ENCODE measurements around the gene ZGRF1.
"Not testable (repeated sequence)": the region's sequence is repeated elsewhere in the genome, so short reads cannot be mapped to it uniquely, and the experiment has no call there.

ZGRF1 gene, protein sequence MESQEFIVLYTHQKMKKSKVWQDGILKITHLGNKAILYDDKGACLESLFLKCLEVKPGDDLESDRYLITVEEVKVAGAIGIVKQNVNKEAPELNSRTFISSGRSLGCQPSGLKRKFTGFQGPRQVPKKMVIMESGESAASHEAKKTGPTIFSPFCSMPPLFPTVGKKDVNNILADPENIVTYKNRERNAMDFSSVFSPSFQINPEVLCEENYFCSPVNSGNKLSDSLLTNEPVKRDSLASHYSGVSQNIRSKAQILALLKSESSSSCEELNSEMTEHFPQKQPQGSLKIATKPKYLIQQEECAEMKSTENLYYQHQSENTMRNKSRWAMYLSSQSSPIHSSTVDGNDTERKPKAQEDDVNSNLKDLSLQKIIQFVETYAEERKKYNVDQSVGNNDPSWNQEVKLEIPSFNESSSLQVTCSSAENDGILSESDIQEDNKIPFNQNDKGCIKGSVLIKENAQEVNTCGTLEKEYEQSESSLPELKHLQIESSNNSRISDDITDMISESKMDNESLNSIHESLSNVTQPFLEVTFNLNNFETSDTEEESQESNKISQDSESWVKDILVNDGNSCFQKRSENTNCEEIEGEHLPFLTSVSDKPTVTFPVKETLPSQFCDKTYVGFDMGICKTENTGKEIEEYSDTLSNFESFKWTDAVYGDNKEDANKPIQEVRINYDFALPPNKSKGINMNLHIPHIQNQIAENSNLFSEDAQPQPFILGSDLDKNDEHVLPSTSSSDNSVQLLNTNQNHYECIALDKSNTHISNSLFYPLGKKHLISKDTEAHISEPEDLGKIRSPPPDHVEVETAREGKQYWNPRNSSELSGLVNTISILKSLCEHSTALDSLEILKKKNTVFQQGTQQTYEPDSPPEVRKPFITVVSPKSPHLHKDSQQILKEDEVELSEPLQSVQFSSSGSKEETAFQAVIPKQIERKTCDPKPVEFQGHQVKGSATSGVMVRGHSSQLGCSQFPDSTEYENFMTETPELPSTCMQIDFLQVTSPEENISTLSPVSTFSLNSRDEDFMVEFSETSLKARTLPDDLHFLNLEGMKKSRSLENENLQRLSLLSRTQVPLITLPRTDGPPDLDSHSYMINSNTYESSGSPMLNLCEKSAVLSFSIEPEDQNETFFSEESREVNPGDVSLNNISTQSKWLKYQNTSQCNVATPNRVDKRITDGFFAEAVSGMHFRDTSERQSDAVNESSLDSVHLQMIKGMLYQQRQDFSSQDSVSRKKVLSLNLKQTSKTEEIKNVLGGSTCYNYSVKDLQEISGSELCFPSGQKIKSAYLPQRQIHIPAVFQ (N-terminal part only)

GRCh38 chr4:112636688-112637551, at the start of gene ZGRF1, which contains the start of gene LARP7:
TSS of gene ZGRF1 (minus strand) at chr4:112636909. CDS start at chr4:112633176, 3,733 bp downstream.
TSS of gene LARP7 (plus strand) at chr4:112637143. CDS start at chr4:112644670, 7,527 bp downstream.
- peak; percentile 99 for DNase-seq

GRCh38 chr4:112680996-112681395, 44.3 kb upstream of the ZGRF1 start:
- no peak for DNase-seq

DNA sequence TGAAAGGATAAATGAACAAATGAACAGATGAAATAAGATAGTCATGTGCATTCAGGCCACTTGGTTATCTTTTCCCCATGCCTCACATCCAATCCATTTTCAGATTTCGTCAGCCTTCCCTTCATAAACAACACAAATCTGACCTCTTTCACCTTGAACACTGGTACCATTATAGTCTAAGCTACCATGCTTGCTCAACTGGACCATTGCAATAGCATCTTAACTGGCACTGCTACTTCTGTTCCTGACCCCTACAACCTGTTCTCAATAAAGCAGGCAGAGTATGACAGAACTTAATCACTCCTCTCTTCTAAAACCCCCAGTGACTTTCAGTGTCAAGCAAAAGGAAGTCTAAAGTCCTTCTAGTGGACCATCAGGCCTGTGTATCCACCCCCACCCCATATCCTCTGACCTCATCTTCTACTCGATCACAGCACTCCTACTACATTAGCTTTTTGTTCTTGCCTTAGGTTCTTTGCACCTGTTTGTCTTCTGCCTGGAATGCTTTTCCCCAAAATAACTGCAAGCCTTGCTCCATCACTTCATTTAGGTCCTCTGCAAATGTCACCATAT, 40.9 kb upstream of the ZGRF1 start:
- DNase-seq, result no peak

DNA sequence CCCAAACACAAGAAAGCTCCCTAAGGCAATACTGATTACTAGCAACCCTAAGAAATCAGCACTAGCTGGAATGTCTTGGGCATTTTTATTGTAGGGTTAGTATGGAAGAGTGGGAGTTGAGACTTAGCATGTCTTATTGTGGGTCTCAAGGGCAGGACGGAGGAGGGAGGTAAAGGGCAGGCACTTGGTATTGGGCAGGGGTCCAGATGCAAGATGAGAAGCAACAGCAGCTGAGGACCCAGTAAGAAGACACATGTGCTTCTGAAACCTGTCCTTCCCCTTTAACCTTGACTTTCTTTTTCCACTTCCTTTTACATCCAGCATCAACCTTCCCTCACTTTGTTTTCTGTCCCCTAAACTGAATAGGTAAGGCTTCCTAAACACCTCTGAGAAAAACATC, 37.7 kb upstream of the ZGRF1 start:
- no peak for DNase-seq

- no peak for DNase-seq
Observed at GRCh38 chr4:112673686-112674085, 37.0 kb upstream of the ZGRF1 start.

- DNase-seq, result no peak
Observed at GRCh38 chr4:112673076-112673475, 36.4 kb upstream of the ZGRF1 start.

GRCh38 chr4:112668131-112668530, 31.4 kb upstream of the ZGRF1 start:
- no peak for DNase-seq

- no peak for DNase-seq
Observed at GRCh38 chr4:112664611-112665010, 27.9 kb upstream of the ZGRF1 start.

DNA sequence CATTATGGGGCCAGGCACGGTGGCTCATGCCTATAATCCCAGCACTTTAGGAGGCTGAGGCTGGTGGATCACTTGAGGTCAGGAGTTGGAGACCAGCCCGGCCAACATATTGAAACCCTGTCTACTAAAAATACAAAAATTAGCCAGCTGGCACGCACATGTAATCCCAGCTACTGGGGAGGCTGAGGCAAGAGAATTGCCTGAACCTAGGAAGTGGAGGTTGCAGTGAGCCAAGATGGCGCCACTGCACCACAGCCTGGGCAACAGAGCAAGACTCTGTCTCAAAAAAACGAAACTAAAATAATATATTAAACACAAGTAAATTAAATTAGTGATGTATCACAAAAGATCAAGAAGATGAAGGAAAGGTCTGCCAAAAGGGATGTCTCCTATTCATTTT, 19.4 kb upstream of the ZGRF1 start:
- not testable (repeated sequence) for DNase-seq

DNA sequence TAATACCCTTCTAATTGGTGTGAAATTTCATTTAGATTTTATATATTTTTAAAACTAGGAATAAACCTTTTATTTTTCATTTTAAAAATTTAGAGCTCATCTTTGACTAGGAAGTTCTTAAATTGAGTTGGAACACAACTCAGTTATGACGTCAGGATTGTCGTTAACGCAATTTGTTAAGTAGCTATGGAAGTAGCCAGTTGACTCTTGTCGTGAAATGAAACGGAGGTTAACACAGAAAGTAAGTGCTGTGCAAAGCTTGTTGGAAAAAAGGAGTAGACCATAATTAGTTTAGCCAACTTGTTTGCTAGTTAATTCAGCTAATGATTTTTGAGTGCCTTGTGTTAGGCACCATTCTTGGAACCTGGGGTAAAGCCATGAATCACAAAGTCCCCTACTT, 18.6 kb upstream of the ZGRF1 start:
- DNase-seq, result no peak

GRCh38 chr4:112652216-112652615, 15.5 kb upstream of the ZGRF1 start:
- no peak for DNase-seq

DNA sequence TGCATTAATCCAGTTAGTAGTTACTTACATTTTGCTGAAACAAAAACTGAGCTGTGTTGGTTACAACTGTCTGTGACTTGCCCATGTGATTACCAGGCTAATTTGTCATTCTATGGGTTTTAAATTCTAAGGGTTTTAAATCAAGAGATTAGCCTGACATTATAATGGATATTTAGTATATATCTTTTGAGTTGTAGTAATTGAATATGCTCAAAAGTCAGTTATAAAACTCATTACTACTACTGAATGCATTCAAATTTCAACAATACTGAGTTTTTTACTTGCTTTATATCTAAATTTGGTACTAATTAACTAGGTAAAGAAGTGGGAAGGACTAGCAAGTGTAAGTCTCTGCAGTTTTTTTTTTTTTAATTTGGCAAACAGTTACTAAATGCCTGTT, 14.9 kb upstream of the ZGRF1 start:
- no peak for DNase-seq

DNA sequence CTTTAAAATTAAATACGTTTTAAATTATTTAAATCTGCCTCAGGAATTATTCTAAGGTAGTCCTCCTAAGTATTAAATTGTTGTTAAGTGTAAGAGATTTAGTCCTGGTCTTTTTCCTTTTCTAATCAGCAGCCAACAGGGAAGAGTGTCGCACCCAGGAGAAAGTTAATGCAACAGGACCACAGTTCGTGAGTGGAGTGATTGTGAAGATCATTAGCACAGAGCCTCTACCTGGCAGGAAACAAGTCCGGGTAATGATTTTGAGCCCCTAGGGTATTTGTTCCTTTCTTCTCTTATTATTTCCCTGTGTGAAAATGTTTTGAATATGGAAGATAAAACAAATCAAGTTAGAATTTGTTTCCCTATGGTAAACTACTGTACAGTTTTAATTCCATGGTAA, 13.6 kb upstream of the ZGRF1 start:
- DNase-seq, result no peak

- no peak for DNase-seq
Observed at GRCh38 chr4:112649055-112649408, 12.3 kb upstream of the ZGRF1 start.

DNA sequence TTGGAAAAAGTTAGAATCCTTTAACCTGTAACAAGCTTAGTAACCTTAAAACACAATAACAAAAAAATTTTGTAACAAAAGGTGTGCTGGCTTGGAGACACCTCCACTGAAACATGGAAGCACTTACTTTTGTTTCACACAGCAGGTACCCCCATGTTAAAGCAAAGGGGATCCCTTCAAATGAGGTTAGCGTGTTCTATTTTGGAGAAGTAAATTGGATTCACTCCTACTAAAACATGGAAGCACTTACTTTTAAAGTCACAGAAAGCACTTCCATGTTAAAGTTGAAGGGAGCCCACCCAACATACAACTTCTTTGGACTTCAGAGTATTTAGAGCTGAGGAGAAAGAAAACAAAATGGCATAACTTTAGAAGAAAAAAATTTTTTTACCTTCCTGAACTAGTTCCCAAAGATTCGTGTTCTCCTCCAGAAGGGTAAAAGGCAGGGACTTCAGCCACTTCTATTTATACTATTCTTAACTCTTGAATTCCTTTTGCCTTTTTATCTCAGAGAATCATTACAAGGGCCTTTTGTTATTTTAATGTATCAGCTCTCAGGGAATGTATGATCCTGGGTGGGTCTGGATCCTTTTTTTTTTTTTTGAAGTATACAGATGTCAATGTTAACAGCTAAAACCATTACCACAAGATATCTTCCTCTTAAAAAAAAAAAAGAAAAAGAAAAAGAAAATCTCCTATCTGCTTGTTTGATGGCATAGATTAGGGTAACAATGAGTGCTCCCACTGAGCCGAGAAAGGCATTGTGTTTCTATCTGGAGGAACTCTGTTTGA, 11.8 kb upstream of the ZGRF1 start:
- no peak for DNase-seq

DNA sequence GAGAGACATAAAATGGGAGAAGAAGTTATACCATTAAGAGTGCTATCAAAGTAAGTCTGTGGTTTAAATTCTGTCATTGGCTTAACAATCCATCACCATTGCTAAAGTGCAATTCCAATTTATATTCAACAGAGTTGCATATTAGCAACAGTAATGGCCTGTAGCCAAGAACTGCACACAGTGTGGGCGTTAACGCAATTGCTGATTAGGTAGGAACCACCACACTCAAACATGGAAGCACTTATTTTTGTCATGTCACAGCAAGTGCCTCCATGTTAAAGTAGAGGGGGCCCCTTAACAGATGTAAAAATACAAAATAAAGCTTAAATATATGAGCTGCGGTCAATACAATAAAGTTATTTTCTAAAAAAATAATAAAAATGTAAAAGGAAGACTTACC, 11.1 kb upstream of the ZGRF1 start:
- DNase-seq, result no peak

DNA sequence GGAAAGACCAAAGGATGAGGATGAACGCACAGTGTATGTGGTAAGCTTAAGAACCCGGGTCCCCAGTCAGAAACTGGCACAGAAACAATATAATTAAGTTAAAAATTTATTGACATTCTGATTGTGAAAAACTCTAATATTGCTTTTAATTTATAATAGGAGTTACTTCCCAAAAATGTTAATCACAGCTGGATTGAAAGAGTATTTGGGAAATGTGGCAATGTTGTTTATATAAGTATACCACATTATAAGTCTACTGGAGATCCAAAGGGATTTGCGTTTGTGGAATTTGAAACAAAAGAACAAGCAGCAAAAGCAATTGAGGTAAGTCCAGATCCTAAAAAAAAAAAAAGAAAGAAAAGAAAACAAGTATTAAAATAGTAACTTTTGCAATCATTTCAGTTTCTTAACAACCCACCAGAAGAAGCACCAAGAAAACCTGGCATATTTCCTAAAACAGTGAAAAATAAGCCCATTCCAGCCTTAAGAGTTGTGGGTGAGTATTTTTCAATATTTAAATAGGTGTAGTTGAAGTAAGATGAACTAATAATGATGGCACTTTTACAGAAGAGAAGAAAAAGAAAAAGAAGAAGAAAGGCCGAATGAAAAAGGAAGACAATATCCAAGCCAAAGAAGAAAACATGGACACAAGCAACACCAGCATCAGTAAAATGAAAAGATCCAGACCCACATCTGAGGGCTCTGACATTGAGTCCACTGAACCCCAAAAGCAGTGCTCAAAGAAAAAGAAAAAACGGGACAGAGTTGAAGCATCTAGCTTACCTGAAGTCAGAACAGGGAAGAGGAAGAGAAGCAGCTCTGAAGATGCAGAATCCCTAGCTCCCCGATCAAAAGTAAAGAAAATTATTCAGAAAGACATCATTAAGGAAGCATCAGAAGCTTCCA, 10.2 kb upstream of the ZGRF1 start:
- DNase-seq, result no peak

DNA sequence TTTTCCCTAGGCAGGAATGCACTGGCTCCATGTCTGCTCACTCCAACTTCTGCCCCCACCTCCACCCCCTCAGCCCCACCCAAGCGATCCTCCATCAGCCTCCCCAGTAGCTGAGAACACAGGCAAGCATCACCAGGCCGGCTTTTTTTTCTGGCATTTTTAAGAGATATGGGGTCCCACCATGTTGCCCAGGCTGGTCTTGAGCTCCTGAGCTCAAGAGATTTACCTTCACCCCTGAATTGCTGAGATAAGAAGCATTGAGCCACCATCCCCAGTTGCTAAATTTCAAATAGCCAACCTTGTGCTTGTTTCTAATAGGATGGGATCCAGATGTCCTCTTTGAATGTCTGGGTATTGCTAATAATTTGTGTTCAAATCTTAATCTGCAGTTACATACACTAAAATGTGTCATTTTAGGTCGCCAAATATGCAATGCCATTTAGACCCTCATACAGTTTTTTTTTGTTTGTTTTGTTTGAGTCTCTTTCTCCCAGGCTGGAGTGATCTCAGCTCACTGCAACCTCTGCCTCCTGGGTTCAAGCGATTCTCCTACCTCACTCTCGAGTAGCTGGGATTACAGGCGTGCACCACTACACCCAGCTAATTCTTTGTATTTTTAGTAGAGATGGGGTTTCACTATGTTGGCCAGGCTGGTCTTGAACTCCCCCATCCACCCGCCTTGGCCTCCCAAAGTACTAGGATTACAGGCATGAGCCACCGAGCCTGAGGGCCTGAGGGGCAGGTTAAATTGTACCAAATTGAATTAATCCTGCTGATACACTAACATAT, 9.0 kb upstream of the ZGRF1 start:
- DNase-seq, result no peak

Data from activated CD4-positive, alpha-beta T cell treated with anti-CD3 and anti-CD28 coated beads, Interleukin-2, amount 50 U/mL, for 16 hours (primary cell).